PFSK-1 (cell line): ENCODE data around the gene SEPTIN6.

ENCODE experiments used
- POLR2AphosphoS5 ChIP-seq: IDR thresholded peaks from 2 replicates; pipeline ENCODE4 v1.6.1; 2012; ENCODE audit warnings: low read depth, mild to moderate bottlenecking, control low read depth, low read length, moderate library complexity
- REST ChIP-seq, 2 experiments: IDR thresholded peaks; 2 replicates each; pipeline versions ENCODE4 v1.6.1 to v1.8.0; 2011 to 2012; ENCODE audit warnings: low read depth in 2 of 2, low read length in 2 of 2, control low read depth in 1 of 2, inconsistent platforms in 1 of 2, mild to moderate bottlenecking in 1 of 2, moderate library complexity in 1 of 2; ENCODE audit not compliant: insufficient read depth in 1 of 2

GRCh38 chrX:119647089-119647488, 45.9 kb downstream of the SEPTIN6 start:
- TF ChIP-seq POLR2AphosphoS5 (no peak), REST (IDR thresholded peaks at IDR 0.05; ENCODE audit: insufficient read depth in 1 of 2, low read depth in 2 of 2, low read length in 2 of 2) (no peak)
